Glutamatergic neuron (in vitro differentiated cells): ENCODE data around the gene MSLN. TPM values are rescaled to one million over a fixed set of nuclear protein-coding genes. Genes with fewer than 3 reads are reported as not detected.
A peak's percentile ranks its signal among the peaks of the same experiment; 100 is the strongest.
"Not testable (repeated sequence)": the region's sequence is repeated elsewhere in the genome, so short reads cannot be mapped to it uniquely, and the experiment has no call there.

Source experiments
- DNase-seq: peaks from one replicate; pipeline ENCODE4 v3.0.0; 2022
- H3K27ac Mint-ChIP-seq: one replicate; pipeline ENCODE4 v1.8.0; 2020; ENCODE audit warnings: mild to moderate bottlenecking, mixed read lengths, inconsistent platforms; ENCODE audit not compliant: unreplicated experiment
- H3K27me3 Mint-ChIP-seq: one replicate; pipeline ENCODE4 v1.8.0; 2020; ENCODE audit warnings: mild to moderate bottlenecking, moderate library complexity, mixed read lengths, inconsistent platforms; ENCODE audit not compliant: unreplicated experiment
- H3K36me3 Mint-ChIP-seq: one replicate; pipeline ENCODE4 v1.8.0; 2020; ENCODE audit warnings: mild to moderate bottlenecking, mixed read lengths, inconsistent platforms; ENCODE audit not compliant: unreplicated experiment
- H3K4me1 Mint-ChIP-seq: one replicate; pipeline ENCODE4 v1.8.0; 2020; ENCODE audit warnings: mild to moderate bottlenecking, low read depth, mixed read lengths, inconsistent platforms; ENCODE audit not compliant: unreplicated experiment
- H3K4me3 Mint-ChIP-seq: one replicate; pipeline ENCODE4 v1.8.0; 2020; ENCODE audit warnings: mild to moderate bottlenecking, mixed read lengths, inconsistent platforms; ENCODE audit not compliant: unreplicated experiment
- H3K9me3 Mint-ChIP-seq: one replicate; pipeline ENCODE4 v1.8.0; 2020; ENCODE audit warnings: mild to moderate bottlenecking, moderate library complexity, mixed read lengths, inconsistent platforms; ENCODE audit not compliant: unreplicated experiment
- CTCF ChIP-seq: fragments of 200-600 bp; sonication (generic); IDR thresholded peaks from one replicate; pipeline ENCODE4 v1.5.0; 2021; ENCODE audit not compliant: partially characterized antibody, unreplicated experiment
- total RNA-seq: library from RNA; stranded (reverse); fragmentation: NEBNext Ultra II Directional; extraction: Animal tissue kit (Norgen Biotek cat#: 25700); gene quantifications from one replicate; pipeline ENCODE4 v1.2.1, GENCODE V29; 2021; ENCODE audit not compliant: unreplicated experiment

The MSLN gene
- total RNA-seq, 1 donor from 2014 or later, result not detected

GRCh38 chr16:740459-740763, 20.1 kb upstream of the MSLN start:
- H3K27me3 Mint-ChIP-seq, result peaks cover 8% of the 10 kb centered on the region
- DNase-seq, result no peak
- H3K36me3 Mint-ChIP-seq, result no peaks in the 10 kb centered on the region
- H3K4me1 Mint-ChIP-seq, result no peaks in the 10 kb centered on the region
- TF ChIP-seq CTCF, result no peak
- H3K9me3 Mint-ChIP-seq, result peaks cover 4% of the 10 kb centered on the region
- H3K4me3 Mint-ChIP-seq, result peak overlapping the region; percentile 78
- no peak overlapping the region for H3K27ac Mint-ChIP-seq

GRCh38 chr16:740764-741505, 19.6 kb upstream of the MSLN start, which contains the start of gene CIAO3:
Gene CIAO3, minus strand, starts transcription at chr16:740997. Its CDS starts 12 bp downstream, at chr16:740985.
- peak; percentile 98 for TF ChIP-seq CTCF
- peak within 1 kb of the TSS; percentile 84 for H3K4me3 Mint-ChIP-seq
- DNase-seq, result peak; percentile 95
- no peaks in the 10 kb centered on the region for H3K4me1 Mint-ChIP-seq
- peaks cover 8% of the 10 kb centered on the region for H3K27me3 Mint-ChIP-seq
- H3K27ac Mint-ChIP-seq, result no peak within 1 kb of the TSS
- peaks cover 4% of the 10 kb centered on the region for H3K9me3 Mint-ChIP-seq
- no peaks in the 10 kb centered on the region for H3K36me3 Mint-ChIP-seq

GRCh38 chr16:741986-742629, 18.4 kb upstream of the MSLN start:
- peaks cover 8% of the 10 kb centered on the region for H3K27me3 Mint-ChIP-seq
- peak overlapping the region; percentile 84 for H3K4me3 Mint-ChIP-seq
- no peaks in the 10 kb centered on the region for H3K36me3 Mint-ChIP-seq
- peaks cover 4% of the 10 kb centered on the region for H3K9me3 Mint-ChIP-seq
- TF ChIP-seq CTCF, result no peak
- no peak overlapping the region for H3K27ac Mint-ChIP-seq
- H3K4me1 Mint-ChIP-seq, result no peaks in the 10 kb centered on the region
- DNase-seq, result no peak

GRCh38 chr16:742894-743293, 17.6 kb upstream of the MSLN start:
- H3K4me3 Mint-ChIP-seq, H3K27me3 Mint-ChIP-seq, DNase-seq, H3K9me3 Mint-ChIP-seq, H3K27ac Mint-ChIP-seq, H3K4me1 Mint-ChIP-seq, H3K36me3 Mint-ChIP-seq: not testable (repeated sequence)

- H3K4me1 Mint-ChIP-seq, result no peaks in the 10 kb centered on the region
- no peak for DNase-seq
- H3K4me3 Mint-ChIP-seq, result no peak overlapping the region
- peak; percentile 42 for TF ChIP-seq CTCF
- H3K27ac Mint-ChIP-seq, result no peak overlapping the region
- peaks cover 8% of the 10 kb centered on the region for H3K27me3 Mint-ChIP-seq
- H3K36me3 Mint-ChIP-seq, result no peaks in the 10 kb centered on the region
- peaks cover 1% of the 10 kb centered on the region for H3K9me3 Mint-ChIP-seq
Measured at GRCh38 chr16:743794-744500, 16.6 kb upstream of the MSLN start.
